Immature natural killer cell (primary cell): ENCODE results near the gene ABCB9. TPM values are rescaled to one million over a fixed set of nuclear protein-coding genes. Genes with fewer than 3 reads are reported as not detected.

Experiments used
- DNase-seq, 3 donors: peaks; one replicate each; pipeline ENCODE4 v3.0.0; 2022; ENCODE audit warnings: mixed read lengths in 1 of 3
- H3K27ac Mint-ChIP-seq, 6 donors: one replicate each; pipeline ENCODE4 v1.8.0; 2020; ENCODE audit warnings: mixed read lengths in 6 of 6, mild to moderate bottlenecking in 5 of 6, inconsistent platforms in 4 of 6, moderate library complexity in 3 of 6
- H3K27me3 Mint-ChIP-seq, 3 donors: one replicate each; pipeline ENCODE4 v1.8.0; 2020 to 2021; ENCODE audit warnings: low read depth in 3 of 3, mild to moderate bottlenecking in 3 of 3, mixed read lengths in 3 of 3, moderate library complexity in 3 of 3, inconsistent platforms in 1 of 3
- H3K36me3 Mint-ChIP-seq, 3 donors: one replicate each; pipeline ENCODE4 v1.8.0; 2020; ENCODE audit warnings: mixed read lengths in 3 of 3, inconsistent platforms in 2 of 3, mild to moderate bottlenecking in 2 of 3
- H3K4me1 Mint-ChIP-seq, 2 donors: one replicate each; pipeline ENCODE4 v1.8.0; 2020; ENCODE audit warnings: inconsistent platforms in 2 of 2, mild to moderate bottlenecking in 2 of 2, mixed read lengths in 2 of 2, moderate library complexity in 1 of 2
- H3K4me3 Mint-ChIP-seq, 5 donors: one replicate each; pipeline ENCODE4 v1.8.0; 2020; ENCODE audit warnings: mild to moderate bottlenecking in 5 of 5, mixed read lengths in 5 of 5, inconsistent platforms in 3 of 5, moderate library complexity in 3 of 5
- H3K9me3 Mint-ChIP-seq, 6 donors: one replicate each; pipeline ENCODE4 v1.8.0; 2020; ENCODE audit warnings: mild to moderate bottlenecking in 6 of 6, mixed read lengths in 6 of 6, inconsistent platforms in 4 of 6, moderate library complexity in 3 of 6
- polyA plus RNA-seq, 3 donors: library from polyadenylated mRNA; unstranded; fragments of 300-500 nt; fragmentation: Illumina TruSeq; gene quantifications; one replicate each; pipeline ENCODE4 v1.2.3, GENCODE V29; 2021

The ABCB9 gene
- polyA plus RNA-seq, 3 donors from 2014 or later: 0.31 to 0.44 TPM; not detected in 1

DNA sequence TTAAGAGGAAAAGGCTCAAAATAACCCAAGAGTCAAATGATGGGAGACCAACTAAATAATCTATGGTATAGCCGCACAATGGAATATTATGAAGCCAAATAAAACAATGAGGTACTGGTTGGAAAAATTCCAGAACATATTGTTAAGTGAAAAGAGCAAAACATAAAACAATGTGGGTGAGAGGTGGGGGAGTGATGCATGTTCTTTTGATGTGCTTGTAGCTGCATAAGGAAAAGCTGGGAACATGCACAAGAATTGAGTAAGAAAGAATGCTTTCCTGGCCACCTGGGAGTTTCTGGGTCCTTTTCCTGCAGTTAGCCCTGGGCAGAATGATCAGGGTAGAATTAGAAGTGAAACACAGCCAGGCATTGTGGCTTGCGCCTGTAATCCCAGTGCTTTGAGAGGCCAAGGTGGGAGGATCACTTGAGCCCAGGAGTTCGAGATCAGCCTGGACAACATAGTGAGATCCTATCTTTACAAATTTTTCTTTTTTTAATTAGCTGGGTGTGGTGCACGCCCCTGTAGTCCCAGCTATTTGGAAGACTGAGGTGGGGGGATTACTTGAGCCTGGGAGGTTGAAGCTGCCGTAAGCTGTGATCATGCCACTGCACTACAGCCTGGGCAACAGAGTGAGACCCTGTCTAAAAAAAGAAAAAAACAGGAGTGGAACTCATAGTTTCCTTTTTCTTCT, 7.9 kb downstream of the ABCB9 start:
- Mint-ChIP-seq H3K4me3 (no peak overlapping the region), H3K27ac (no peak overlapping the region), H3K9me3 (no peaks in the 10 kb centered on the region), H3K27me3 (no peaks in the 10 kb centered on the region), H3K4me1 (no peaks in the 10 kb centered on the region), H3K36me3 (no peaks in the 10 kb centered on the region)
- no peak for DNase-seq

DNA sequence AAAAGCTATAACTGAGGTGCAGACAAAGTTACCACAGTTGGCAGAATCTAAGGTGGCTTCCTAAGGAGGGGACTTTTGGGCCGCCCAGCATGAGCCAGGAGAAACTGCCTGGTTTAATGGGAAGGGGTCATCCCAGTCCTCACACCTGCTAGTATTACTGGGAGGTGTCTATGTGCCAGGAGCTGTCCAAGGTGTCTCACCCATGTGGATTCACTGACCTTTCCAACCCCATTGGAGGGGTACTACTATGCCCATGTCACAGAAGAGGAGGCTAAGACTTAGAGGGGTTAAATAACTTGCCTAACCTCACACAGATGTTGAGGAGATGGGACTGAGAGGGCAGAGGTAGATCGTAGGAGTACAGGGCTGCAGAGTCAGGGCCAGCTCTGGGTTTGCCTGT, 10.2 kb downstream of the ABCB9 start:
- peaks cover 0 to 2% (median 0%) of the 10 kb centered on the region in 3 donors for H3K27me3 Mint-ChIP-seq
- H3K4me3 Mint-ChIP-seq: no peak overlapping the region

DNA sequence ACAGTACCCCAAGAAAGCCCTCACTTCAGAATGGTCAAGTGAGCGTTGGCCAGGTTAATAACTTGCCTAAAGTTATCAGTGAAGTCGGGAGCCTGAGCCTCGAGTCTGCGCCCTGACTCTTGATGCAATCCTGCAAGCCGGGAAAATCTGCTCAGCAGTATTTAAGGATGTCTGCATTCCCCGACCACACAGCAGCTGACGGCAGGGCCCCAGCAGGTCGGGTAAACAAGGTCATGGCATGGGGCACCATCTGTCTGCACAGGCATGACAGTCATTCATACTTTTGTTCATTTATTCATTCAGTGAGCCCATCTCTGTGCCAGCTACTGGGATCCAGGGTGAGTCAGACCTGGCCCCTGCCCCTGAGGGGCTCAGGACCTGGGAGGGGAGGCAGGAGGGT, 11.1 kb downstream of the ABCB9 start:
- Mint-ChIP-seq H3K27me3 (peaks cover 0 to 2% (median 0%) of the 10 kb centered on the region in 3 donors), H3K4me1 (peaks cover 5 to 7% of the 10 kb centered on the region in 2 donors), H3K4me3 (no peak overlapping the region)

More for the DNA sequence above, 10.2 kb downstream of the ABCB9 start:
- H3K9me3 Mint-ChIP-seq: no peaks in the 10 kb centered on the region
- H3K27ac Mint-ChIP-seq: no peak overlapping the region
- no peaks in the 10 kb centered on the region for H3K36me3 Mint-ChIP-seq
- H3K4me1 Mint-ChIP-seq: peaks cover 5 to 7% of the 10 kb centered on the region in 2 donors
- no peak for DNase-seq

DNA sequence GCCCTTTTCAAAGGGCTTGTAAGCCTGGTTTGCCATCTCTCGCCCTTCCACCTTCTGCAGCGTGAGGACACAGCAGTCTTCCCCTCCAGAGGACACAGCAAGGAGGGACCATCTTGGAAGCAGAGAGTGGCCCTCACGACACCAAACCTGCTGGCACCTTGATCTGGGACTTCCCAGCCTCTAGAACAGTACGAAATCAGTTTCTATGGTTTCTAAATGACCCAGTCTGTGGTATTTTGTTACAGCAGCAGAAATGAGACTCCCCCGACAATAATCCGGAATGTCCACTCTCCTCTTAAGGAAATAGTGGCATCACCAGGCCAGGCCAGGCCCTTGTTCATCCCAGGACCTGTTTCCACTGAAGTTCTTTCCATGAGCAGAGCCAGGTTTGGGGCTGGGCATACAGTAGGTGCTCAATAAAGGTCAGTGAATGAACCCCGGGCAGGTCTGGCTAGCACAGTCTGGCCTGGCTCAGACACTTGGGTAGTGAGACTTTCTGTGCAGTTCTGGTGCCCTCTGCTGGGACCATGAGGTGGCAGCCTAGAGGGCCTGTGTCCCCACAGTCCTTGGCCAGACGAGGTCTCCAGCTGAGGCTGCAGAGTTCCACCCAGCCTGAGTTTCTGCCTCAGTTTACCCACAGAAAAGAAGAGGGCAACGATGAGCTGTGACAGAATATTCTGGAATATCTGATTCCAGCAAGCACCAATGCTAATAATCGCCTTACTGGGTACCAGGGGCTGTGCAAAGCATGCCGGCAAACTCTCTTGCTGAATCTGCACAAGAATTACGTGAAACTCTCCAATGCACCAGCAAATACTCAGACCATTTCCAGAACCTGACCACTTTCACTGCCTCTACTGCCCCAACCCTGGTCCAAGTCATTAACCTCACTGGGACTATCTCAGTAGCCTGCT, 14.0 kb downstream of the ABCB9 start:
- peak overlapping the region in 2 of 6 donors; percentile 4 to 14 for H3K27ac Mint-ChIP-seq
- peak; percentile 68 to 77 (median 72) for DNase-seq
- peaks cover 0 to 2% (median 0%) of the 10 kb centered on the region in 3 donors for H3K27me3 Mint-ChIP-seq
- H3K36me3 Mint-ChIP-seq: no peaks in the 10 kb centered on the region
- H3K9me3 Mint-ChIP-seq: no peaks in the 10 kb centered on the region
- H3K4me3 Mint-ChIP-seq: no peak overlapping the region
- peaks cover 18 to 19% of the 10 kb centered on the region in 2 donors for H3K4me1 Mint-ChIP-seq

More for the DNA sequence above, 11.1 kb downstream of the ABCB9 start:
- no peak overlapping the region for H3K27ac Mint-ChIP-seq
- DNase-seq: no peak
- H3K36me3 Mint-ChIP-seq: no peaks in the 10 kb centered on the region
- H3K9me3 Mint-ChIP-seq: no peaks in the 10 kb centered on the region

DNA sequence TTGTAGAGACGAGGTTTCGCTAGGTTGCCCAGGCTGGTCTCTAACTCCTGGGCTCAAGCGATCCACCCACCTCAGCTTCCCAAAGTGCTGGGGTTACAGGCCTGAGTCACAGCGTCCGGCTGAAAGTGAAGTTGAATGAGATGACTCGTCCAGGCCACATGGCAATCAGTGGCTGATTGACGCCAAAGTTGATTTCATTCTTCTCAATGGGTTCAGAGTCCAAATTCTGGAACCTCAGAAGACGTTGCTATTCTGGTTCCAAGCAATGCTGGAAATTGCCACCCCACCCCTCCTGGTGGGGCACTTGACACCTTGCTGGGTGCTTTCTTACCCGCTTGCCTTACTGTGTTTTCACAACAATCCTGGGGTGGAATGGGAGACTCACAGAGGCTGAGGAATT, 14.9 kb downstream of the ABCB9 start:
- peaks cover 2 to 7% (median 5%) of the 10 kb centered on the region in 3 donors for H3K27me3 Mint-ChIP-seq
- peaks cover 26 to 27% of the 10 kb centered on the region in 2 donors for H3K4me1 Mint-ChIP-seq
- H3K36me3 Mint-ChIP-seq: no peaks in the 10 kb centered on the region
- peak overlapping the region in 1 of 6 donors; percentile 14 for H3K27ac Mint-ChIP-seq
- no peak overlapping the region for H3K4me3 Mint-ChIP-seq
- H3K9me3 Mint-ChIP-seq: no peaks in the 10 kb centered on the region
- no peak for DNase-seq

DNA sequence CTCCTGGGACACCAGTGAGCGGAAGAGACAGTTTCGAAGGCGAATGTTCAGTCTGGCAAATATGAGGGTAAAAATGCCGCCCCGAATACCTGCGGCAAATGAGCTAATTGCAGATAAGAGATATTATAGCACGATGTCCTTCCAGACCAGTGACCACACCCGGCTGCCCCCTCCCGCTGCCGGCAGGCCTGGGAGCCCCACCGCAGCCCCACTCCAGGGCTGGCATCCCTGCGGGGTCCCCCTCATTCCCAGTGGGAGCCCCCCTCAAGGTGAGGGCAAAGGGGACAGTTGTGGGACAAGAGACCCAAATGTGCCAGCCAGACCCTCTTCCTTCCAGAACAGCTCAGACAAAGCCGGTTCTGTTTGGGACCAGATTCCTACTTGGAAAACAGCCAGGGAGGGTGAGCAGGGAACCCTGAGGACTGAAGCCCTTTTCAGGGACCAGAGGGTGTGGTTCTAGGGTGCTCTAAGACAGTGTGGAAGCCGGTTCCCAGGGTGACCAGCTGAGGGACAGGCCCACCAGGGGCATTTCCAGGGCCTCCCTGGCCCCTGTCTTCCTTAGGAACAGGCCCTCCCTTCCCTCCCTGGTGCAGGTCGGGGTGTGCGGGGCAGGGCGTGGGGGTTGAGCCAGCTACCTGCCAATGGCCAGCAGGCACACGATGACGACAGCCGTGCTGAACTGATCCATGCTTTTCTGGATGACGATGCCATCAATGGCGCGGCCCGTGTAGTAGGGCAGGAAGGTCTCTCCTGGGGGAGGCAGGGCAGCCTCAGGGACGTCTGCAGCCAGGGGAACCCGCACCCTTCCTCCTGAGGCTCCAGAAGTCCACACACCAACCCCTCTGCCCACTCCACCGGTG, 16.2 kb downstream of the ABCB9 start:
- H3K27ac Mint-ChIP-seq: no peak overlapping the region
- peaks cover 32 to 37% of the 10 kb centered on the region in 2 donors for H3K4me1 Mint-ChIP-seq
- no peaks in the 10 kb centered on the region for H3K9me3 Mint-ChIP-seq
- DNase-seq: no peak
- H3K4me3 Mint-ChIP-seq: no peak overlapping the region
- no peaks in the 10 kb centered on the region for H3K36me3 Mint-ChIP-seq
- peaks cover 2 to 7% (median 5%) of the 10 kb centered on the region in 3 donors for H3K27me3 Mint-ChIP-seq

DNA sequence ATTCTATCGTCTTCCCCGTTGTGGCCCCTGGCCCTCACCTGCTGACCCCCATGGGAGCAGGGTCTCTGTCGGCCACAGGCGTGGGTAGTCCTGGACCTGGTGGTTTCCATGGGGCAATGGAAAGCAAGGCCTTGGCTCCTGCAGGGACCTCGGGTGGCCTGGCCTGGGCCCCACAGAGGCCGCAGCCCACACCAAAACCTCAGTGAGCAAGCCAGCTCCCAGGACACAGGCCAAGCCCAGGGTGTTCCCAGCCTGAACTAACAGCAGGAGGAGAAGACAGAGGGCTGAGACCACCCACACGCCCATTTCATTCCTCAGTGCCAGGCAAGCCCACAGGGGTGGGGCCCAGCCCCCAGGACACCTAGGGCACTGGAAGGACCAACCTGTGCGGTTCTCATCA, 16.9 kb downstream of the ABCB9 start:
- no peaks in the 10 kb centered on the region for H3K36me3 Mint-ChIP-seq
- no peak for DNase-seq
- H3K27me3 Mint-ChIP-seq: peaks cover 2 to 7% (median 5%) of the 10 kb centered on the region in 3 donors
- no peak overlapping the region for H3K4me3 Mint-ChIP-seq
- H3K4me1 Mint-ChIP-seq: peaks cover 32 to 39% of the 10 kb centered on the region in 2 donors
- H3K27ac Mint-ChIP-seq: no peak overlapping the region
- no peaks in the 10 kb centered on the region for H3K9me3 Mint-ChIP-seq

DNA sequence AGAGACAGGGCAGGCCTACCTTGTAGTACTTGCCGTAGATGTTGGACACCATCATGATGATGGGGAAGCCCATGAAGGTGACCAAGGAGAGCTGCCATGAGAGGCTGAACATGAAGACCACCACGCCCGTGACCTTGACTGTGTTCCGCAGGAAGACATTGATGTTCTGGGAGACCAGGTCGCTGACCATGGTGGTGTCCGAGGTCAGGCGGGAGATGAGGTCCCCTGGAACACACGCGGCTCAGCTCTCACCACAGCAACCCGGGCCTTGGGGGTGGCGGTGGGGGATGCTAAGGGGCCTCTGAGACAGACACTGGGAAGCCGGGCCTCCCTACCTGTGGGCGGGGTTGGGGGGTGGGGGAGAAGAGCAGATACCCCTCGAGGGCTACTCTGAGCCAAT, 17.7 kb downstream of the ABCB9 start:
- no peaks in the 10 kb centered on the region for H3K36me3 Mint-ChIP-seq
- peaks cover 0 to under 1% (median 0%) of the 10 kb centered on the region in 6 donors for H3K9me3 Mint-ChIP-seq
- peaks cover 40 to 47% of the 10 kb centered on the region in 2 donors for H3K4me1 Mint-ChIP-seq
- H3K4me3 Mint-ChIP-seq: no peak overlapping the region
- peaks cover 2 to 7% (median 5%) of the 10 kb centered on the region in 3 donors for H3K27me3 Mint-ChIP-seq
- peak overlapping the region in 5 of 6 donors; percentile 7 to 78 (median 67) for H3K27ac Mint-ChIP-seq
- no peak for DNase-seq

DNA sequence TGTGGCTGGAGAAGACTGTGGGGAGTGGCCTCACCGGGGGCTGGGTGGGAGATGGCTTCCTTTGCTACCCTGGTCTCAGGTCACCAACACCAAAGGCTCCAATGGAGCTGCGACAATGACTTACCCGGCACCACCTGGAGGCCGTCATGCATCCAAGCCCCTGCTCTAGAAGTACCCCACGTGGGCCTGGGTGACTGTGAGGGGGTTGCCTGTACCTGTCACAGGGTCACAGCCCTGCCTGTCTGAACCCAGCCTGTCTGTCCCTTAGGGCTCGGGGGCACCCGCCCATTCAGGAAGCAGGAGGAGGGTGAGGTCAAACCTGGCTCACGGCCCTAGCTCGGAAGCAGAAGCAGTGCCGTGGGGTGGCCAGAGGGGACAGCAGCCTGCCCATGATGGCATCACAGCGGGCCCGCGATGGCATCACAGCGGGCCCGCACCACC, 18.9 kb downstream of the ABCB9 start:
- peaks cover 2 to 13% (median 10%) of the 10 kb centered on the region in 3 donors for H3K27me3 Mint-ChIP-seq
- peak overlapping the region; percentile 84 to 95 (median 88) for H3K27ac Mint-ChIP-seq
- H3K4me3 Mint-ChIP-seq: peak overlapping the region; percentile 72 to 84 (median 75)
- peaks cover 0 to 2% (median 0%) of the 10 kb centered on the region in 6 donors for H3K9me3 Mint-ChIP-seq
- H3K4me1 Mint-ChIP-seq: peaks cover 52 to 59% of the 10 kb centered on the region in 2 donors
- H3K36me3 Mint-ChIP-seq: no peaks in the 10 kb centered on the region
- DNase-seq: no peak

DNA sequence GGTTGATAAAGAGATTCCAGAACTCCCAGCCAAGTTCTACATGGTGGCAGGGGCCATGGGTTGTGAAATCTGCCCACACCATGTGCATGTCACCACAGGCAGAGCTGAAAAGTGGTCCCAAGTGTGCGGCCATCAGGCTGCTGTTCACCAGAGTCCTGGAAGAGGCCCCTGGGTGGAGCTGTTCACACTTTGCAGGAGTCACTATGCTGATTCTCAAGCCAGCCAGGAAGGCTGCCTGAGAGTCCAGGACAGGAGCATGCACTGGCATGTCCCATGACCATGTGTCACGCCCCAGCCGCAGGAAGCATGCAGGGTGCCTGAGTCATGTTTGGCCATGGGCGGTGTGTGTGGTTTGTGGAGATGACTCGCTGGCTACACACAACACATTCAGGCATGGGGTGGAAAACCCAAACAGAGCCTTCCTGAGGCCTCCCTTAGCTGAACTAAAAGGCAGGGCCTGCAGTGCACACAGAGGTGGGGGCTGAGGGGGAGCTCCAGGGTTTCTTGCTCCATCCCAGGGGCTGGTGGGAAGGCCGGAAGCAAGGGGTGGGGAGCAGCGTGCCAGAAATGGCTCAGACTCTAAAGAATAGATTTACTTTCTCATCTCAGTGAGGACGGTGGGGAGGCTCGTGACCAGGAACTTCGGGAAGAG, 19.4 kb downstream of the ABCB9 start:
- DNase-seq: peak; percentile 81 to 84 (median 81)
- H3K36me3 Mint-ChIP-seq: no peaks in the 10 kb centered on the region
- peaks cover 53 to 59% of the 10 kb centered on the region in 2 donors for H3K4me1 Mint-ChIP-seq
- peak overlapping the region; percentile 84 to 95 (median 88) for H3K27ac Mint-ChIP-seq
- H3K4me3 Mint-ChIP-seq: peak overlapping the region; percentile 72 to 84 (median 75)
- peaks cover 0 to 2% (median 0%) of the 10 kb centered on the region in 6 donors for H3K9me3 Mint-ChIP-seq
- peaks cover 2 to 13% (median 11%) of the 10 kb centered on the region in 3 donors for H3K27me3 Mint-ChIP-seq

DNA sequence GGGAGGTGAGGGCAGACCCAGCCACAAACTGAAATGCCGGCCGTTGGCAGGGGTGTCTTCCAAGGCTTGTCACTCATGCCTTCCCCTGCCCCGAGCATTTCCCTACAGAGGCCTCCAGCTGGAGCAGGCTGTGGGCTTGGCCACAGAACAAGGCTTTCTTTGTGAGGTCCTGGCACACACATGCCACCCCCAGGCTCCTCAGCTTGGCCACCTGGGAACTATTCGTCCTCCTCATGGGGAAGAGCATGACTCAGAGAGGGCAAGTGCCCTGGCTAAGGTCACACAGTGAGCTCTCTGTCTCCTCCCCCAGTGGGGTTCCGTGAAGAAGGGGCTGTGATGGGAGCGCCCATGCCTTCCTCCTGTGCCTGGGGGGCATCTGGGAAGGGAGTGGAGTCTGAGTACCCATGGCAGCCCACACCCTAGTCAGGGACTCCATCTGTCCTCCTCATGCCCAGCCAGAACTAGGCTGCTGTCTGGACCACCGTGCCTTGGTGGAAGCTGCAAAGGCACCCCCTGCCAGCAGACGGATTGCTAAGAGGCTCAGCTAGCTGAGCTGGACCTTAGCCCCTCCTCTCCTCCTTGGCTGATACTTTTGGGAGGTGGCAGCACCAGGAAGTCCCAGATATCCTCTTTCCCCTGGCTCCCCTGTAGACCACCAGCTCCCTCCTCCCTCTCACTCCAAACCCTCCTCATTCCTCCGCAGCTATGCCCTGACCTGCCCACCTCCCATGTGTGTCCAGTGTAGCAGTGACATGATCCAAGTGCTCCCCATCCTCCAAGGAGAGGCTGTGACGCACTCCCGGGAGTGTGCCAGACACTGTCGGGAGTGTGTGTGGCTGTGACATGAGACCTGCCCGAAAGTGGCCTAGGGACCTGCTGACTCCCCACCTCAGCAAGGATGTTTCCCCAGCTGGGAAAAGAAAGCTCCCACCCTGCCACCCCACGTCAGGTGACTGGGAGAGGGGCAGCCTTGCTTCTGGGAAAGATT, 21.4 kb downstream of the ABCB9 start:
- no peak for DNase-seq
- Mint-ChIP-seq H3K27me3 (peaks cover 2 to 13% (median 11%) of the 10 kb centered on the region in 3 donors), H3K36me3 (no peaks in the 10 kb centered on the region), H3K4me3 (peak overlapping the region in 1 of 5 donors; percentile 24), H3K27ac (peak overlapping the region in 5 of 6 donors; percentile 11 to 95 (median 84)), H3K4me1 (peaks cover 67 to 69% of the 10 kb centered on the region in 2 donors), H3K9me3 (peaks cover 0 to 2% (median 0%) of the 10 kb centered on the region in 6 donors)

DNA sequence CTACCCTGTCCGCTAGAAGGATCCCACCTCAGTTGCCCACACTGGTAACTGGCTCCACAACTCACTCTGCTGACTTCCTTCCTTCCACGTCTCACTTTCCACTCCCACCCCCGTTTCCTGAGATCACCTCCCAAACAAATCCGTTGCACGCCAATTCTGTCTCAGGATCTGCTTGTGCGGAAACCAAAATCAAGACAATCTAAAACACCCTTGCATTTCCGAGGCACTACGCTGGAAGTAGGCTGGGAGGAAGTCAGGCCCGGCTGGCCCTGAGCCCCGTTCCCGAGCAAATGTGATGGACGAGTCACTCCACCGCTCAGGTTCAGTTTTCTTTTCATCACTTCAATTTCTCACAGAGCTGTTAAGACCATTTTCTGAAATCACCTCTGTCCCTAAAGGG, 23.1 kb downstream of the ABCB9 start:
- DNase-seq: peak in 2 of 3 donors; percentile 23 to 29
- peaks cover 0 to 4% (median 0%) of the 10 kb centered on the region in 3 donors for H3K36me3 Mint-ChIP-seq
- peaks cover 65 to 69% of the 10 kb centered on the region in 2 donors for H3K4me1 Mint-ChIP-seq
- peak overlapping the region; percentile 87 to 96 (median 89) for H3K27ac Mint-ChIP-seq
- peaks cover 0 to 2% (median 0%) of the 10 kb centered on the region in 6 donors for H3K9me3 Mint-ChIP-seq
- peak overlapping the region; percentile 60 to 93 (median 74) for H3K4me3 Mint-ChIP-seq
- H3K27me3 Mint-ChIP-seq: peaks cover 2 to 13% (median 11%) of the 10 kb centered on the region in 3 donors
